G401 (cell line): Measurements from ENCODE around the gene CAMSAP1. TPM values are rescaled to one million over a fixed set of nuclear protein-coding genes. Genes with fewer than 3 reads are reported as not detected.

ENCODE experiments used
- DNase-seq: peaks from one replicate; pipeline ENCODE4 v3.0.0-alpha.2; 2015; ENCODE audit warnings: low spot score
- in situ Hi-C: cut with HindIII; loops from 2 replicates; pipeline ENCODE4 v1.10.0; 2016; ENCODE audit warnings: low sequenced_read_pairs, mixed read lengths
- total RNA-seq: library from RNA; depleted of rRNA; stranded (reverse); fragments of >200 nt; shearing (Covaris generic); gene quantifications from 2 replicates; pipeline ENCODE4 v1.2.3, GENCODE V29; 2014

Gene CAMSAP1
- total RNA-seq, 1 experiment from 2014 or later = 19.7 TPM

GRCh38 chr9:135791431-135792267 lies 115.7 kb downstream of the CAMSAP1 start:
- in situ Hi-C loops = no loop called here
- no peak for DNase-seq

- in situ Hi-C loops = no loop called here
- DNase-seq = no peak
These were observed 116.5 kb downstream of the CAMSAP1 start for GRCh38 chr9:135790850-135791249.

- in situ Hi-C loops = no loop called here
- DNase-seq = no peak
These were observed 117.0 kb downstream of the CAMSAP1 start for GRCh38 chr9:135790356-135790755.

- in situ Hi-C loops = no loop called here
These were observed 117.5 kb downstream of the CAMSAP1 start for GRCh38 chr9:135789838-135790291.

GRCh38 chr9:135788576-135789300 lies 118.6 kb downstream of the CAMSAP1 start:
- in situ Hi-C loops = no loop called here
- DNase-seq = no peak

More at GRCh38 chr9:135789838-135790291, 117.5 kb downstream of the CAMSAP1 start:
- DNase-seq = no peak

GRCh38 chr9:135787776-135788575 lies 119.4 kb downstream of the CAMSAP1 start:
- in situ Hi-C loops = no loop called here
- no peak for DNase-seq

GRCh38 chr9:135787317-135787716 lies 120.0 kb downstream of the CAMSAP1 start:
- in situ Hi-C loops = no loop called here

GRCh38 chr9:135786146-135786690 lies 121.1 kb downstream of the CAMSAP1 start:
- in situ Hi-C loops = no loop called here
- DNase-seq = no peak

More at GRCh38 chr9:135787317-135787716, 120.0 kb downstream of the CAMSAP1 start:
- DNase-seq = no peak

GRCh38 chr9:135785013-135785575 lies 122.3 kb downstream of the CAMSAP1 start:
- in situ Hi-C loops = no loop called here
- DNase-seq = no peak

GRCh38 chr9:135783540-135784245 lies 123.7 kb downstream of the CAMSAP1 start:
- in situ Hi-C loops = no loop called here
- DNase-seq = no peak

- in situ Hi-C loops = no loop called here
- DNase-seq = no peak
These were observed 124.4 kb downstream of the CAMSAP1 start for GRCh38 chr9:135782946-135783345.

- no peak for DNase-seq
- in situ Hi-C loops = no loop called here
These were observed 126.7 kb downstream of the CAMSAP1 start for GRCh38 chr9:135780626-135781025.

- in situ Hi-C loops = no loop called here
- no peak for DNase-seq
These were observed 127.3 kb downstream of the CAMSAP1 start for GRCh38 chr9:135780086-135780485.

GRCh38 chr9:135779571-135779970 lies 127.8 kb downstream of the CAMSAP1 start:
- peak; percentile 75 for DNase-seq

GRCh38 chr9:135778421-135778820 lies 128.9 kb downstream of the CAMSAP1 start:
- in situ Hi-C loops = no loop called here
- DNase-seq = no peak

More at GRCh38 chr9:135779571-135779970, 127.8 kb downstream of the CAMSAP1 start:
- in situ Hi-C loops = no loop called here

GRCh38 chr9:135777623-135778177 lies 129.6 kb downstream of the CAMSAP1 start:
- DNase-seq = no peak
- in situ Hi-C loops = no loop called here

- in situ Hi-C loops = no loop called here
- no peak for DNase-seq
These were observed 130.3 kb downstream of the CAMSAP1 start for GRCh38 chr9:135776893-135777622.
